HG02870 (cell line): Measurements from ENCODE around the gene DEFB114.
A peak's percentile ranks its signal among the peaks of the same experiment; 100 is the strongest.
"Not testable (repeated sequence)": the region's sequence is repeated elsewhere in the genome, so short reads cannot be mapped to it uniquely, and the experiment has no call there.

ENCODE experiments used
- ATAC-seq: cut with Tn5 transposase; IDR thresholded peaks from one replicate; pipeline ENCODE4 v1.9.1; 2021; ENCODE audit warnings: mild to moderate bottlenecking, moderate library complexity; ENCODE audit not compliant: unreplicated experiment

The DEFB114 gene

DNA sequence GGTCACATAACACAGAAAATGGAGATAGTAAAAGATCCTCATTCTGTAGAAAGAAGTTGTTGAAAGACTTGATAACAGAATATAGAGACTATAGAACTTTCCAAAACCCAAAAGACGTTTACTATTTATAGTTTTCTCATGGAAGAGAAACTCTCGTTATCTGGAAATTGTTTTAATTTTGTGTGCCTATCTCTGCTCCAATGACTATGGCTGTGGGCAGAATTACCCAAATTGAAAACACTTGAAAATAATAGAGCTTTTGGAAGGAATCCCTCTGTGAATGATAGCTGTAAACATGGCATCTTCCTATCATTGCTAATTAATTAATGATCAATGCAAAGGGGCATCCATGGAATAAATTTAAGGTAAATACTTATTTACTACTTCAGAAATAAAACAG lies at the start of gene DEFB114:
Gene DEFB114, minus strand, starts transcription at position 101 of the 400 bp plus-strand sequence. Its CDS starts 59 bp downstream, at position 42.
- no peak for ATAC-seq

DNA sequence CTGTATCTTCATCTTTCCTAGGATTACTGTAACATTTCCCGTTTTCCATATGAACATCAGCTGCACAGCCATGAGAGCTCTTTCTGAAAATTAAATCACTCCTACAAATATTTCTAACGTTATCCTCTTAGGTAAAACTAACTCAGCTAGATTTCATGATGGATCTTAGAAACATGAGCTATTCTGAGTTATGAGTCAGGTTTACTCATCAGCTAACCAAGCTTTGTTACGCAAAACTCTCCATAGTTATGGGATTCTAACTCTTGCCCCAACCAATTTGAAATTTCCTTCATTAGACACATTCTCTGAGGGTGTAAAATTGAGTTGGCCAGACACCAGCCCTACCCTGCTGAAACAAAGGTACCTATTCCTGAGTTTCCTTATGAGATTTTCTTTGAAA lies 43.9 kb upstream of the DEFB114 start:
- ATAC-seq, result no peak

- no peak for ATAC-seq
These were observed 39.2 kb upstream of the DEFB114 start for GRCh38 chr6:50003139-50003538.

GRCh38 chr6:49995278-49995677 lies 31.3 kb upstream of the DEFB114 start:
- ATAC-seq, result no peak

GRCh38 chr6:49988900-49989299 lies 24.9 kb upstream of the DEFB114 start:
- no peak for ATAC-seq

- no peak for ATAC-seq
These were observed 23.8 kb upstream of the DEFB114 start for GRCh38 chr6:49987749-49988148.

DNA sequence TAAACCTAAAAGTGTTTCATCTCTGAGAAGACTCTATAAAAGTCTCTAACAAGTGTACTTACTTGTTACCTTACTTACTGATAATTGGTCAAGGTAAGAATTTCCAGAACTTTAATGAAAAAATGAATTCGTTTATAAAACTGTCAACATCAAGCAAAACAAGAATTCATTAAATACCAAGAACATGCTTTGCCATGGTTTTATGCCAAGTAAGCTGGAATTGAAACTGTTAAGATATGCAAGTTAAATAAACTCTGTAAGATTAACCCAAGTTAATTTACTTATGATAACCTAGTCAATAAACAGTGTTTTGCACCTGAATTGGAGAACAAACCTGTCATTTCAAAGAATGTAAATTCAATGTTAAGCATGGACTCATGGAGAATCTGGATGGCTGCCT lies 22.6 kb upstream of the DEFB114 start:
- ATAC-seq, result no peak

DNA sequence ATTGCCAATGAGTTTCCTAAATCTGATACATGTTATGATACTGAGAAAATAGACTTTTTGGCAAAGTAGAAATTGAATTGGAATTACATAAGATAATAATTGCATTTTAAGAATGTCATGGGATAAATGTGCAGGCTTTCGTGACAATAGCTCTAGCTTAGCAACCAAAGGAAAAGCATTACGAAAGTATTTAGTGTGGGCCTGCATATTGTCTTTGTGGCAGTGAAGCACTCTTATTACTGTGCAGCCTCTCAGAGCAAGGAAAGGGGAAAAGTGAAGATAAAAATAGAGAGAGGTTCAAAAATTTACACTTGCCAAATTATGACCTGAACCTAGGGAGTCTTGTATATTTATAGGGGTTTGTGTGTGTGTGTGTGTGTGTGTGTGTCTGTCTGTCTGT lies 18.1 kb upstream of the DEFB114 start:
- no peak for ATAC-seq

DNA sequence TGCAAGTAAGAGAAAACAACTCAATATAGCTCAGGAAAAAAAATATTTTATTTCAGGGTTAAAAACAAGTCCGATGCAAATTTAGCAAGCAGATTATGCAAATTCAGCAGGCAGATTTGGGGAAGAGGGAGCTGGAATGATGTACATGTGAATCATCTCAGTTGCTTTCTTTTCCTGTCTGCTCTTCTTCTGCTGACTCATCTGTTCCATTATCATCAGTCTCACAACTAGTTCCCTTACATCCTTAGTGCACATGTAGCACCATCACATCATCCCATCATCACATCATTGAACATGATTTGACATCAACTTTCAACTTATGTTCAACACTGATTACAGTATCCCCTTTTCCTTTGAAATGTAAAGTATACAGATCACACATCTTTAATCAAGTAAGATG lies 16.9 kb upstream of the DEFB114 start:
- ATAC-seq, result peak; percentile 72

DNA sequence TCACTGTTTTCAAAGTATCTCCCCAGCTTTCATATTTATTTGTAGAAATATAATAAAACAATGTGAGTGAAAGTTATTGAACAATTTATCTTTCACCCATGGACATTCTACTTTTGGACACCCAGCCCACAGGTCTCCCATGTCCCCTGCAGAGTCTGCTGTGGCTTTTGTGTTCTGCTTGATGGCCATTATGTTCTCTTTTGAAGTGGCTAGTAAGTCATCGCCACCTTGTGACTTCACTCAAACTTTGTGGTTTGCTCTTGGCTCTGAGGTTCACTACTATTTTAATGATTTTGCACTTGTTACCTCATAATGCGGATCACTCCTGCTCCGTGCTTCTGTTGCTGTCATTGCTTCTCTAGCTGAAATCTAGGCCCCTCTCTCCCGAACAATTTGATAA lies 15.6 kb upstream of the DEFB114 start:
- ATAC-seq, result peak; percentile 50

GRCh38 chr6:49978332-49979226 lies 14.6 kb upstream of the DEFB114 start:
- ATAC-seq, result peak; percentile 30

- no peak for ATAC-seq
These were observed 5.6 kb upstream of the DEFB114 start, which contains the start of gene DEFB113 for GRCh38 chr6:49969605-49970004. Gene DEFB113, minus strand, starts transcription at chr6:49969625. Its CDS starts 0 bp downstream, at chr6:49969625.

DNA sequence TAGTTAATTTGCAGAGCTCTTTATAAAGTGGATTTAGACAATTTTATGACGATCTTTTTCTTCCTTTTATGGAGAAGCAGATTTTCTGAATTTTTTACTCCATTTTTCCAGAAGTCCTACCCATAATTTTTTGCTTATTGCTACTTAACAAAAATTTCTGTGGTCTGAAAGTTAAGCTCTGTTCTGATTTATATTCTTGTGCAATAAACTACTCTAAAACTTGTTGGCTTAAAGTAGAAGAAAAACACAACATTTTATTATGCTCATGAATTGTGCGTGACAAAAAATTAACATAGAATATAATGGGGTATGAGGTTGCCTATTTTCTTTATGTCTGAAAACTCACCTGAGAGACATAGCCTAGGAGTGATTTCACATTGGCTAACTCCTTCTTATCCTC lies 2.9 kb upstream of the DEFB114 start:
- ATAC-seq, result no peak

DNA sequence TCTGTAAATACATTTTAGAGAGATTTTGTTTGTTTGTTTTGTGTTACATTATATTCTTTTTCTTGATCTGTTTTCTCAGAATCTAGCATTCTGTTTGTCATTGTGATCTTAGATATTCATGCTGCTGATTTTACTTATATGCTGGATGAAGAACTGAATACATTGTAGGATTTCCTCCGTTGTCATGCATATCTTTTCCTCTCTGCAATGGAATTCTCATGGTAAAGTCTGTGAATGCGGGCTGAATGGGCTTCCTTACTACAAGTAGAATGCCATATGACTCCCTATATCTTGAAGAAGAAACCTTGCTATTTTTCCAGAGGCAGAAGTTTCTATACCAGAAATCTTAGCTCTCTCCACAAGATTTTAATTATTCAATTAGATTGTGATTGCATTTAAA lies 2.4 kb upstream of the DEFB114 start:
- no peak for ATAC-seq

DNA sequence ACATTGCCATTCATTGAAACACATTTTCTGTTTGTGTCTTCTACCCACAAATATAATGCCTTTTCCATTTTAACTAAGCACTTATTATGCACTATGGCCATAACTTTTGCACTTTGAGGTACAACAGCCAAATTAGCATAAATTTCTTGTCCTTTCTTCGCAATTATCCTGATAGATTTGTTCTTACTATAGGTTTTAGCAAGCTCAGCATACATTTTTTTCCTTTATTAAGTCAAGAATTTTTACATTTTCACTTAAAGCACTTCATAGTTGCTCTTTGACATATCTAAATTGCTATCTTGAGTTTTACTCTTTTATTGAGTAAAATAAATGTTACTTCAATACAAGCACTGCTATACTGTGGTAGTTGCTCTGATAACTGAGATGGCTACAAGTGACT lies 5.8 kb downstream of the DEFB114 start:
- ATAC-seq, result no peak

DNA sequence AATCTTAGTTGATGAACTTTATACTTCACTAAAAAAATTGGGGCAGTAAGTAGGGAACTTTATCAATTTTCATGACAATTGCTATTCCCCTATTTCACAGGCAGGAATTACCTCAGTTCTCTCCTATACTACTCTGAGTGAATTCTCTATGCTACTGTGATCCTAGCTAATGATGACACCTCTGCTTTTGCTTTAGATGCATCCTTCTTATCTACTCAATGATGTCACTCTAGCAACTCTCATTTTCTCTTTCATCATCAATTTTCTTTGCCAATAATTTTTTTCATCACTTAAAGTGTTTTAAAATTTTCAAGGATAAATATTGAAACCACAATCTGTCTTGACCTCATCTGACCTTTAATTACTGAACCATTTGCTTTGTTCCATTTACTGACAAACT lies 8.1 kb downstream of the DEFB114 start:
- ATAC-seq, result no peak

- ATAC-seq, result no peak
These were observed 12.0 kb downstream of the DEFB114 start for GRCh38 chr6:49951926-49952325.

GRCh38 chr6:49950415-49950751 lies 13.6 kb downstream of the DEFB114 start:
- ATAC-seq, result no peak

GRCh38 chr6:49949062-49949461 lies 14.9 kb downstream of the DEFB114 start:
- ATAC-seq, result no peak

DNA sequence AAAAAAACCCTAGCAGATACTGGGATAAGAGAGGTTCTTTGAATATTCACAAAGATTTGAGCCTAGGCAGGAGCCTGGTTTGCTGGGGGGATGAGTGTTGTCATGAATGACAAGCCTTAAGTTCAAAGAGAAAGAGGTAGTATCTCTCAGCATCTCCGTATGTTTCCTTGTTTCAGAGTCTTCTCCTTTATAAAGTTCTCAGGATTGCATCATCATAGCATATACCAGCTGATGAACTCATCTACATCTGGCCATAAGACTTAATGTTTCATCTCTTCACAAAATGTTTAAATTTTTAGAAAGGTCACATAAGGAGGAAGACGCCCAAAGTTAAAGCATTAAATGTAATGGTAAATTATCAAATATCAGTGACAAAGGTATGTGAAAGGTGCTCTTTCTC lies 17.1 kb downstream of the DEFB114 start:
- no peak for ATAC-seq

DNA sequence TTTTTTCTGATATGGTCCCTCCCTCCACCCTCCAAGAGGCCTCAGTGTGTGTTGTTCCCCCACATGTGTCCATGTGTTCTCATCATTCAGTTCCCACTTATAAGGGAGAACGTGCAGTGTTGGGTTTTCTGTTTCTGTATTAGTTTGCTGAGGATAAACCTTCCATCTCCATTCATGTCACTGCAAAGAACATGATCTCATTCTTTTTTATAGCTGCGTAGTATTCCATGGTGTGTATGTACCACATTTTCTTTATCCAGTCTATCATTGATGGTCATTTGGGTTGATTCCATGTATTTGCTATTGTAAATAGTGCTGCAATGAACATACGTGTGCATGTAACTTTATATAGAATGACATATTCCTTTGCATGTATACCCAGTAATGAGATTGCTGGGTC lies 19.9 kb downstream of the DEFB114 start:
- ATAC-seq, result not testable (repeated sequence)

- ATAC-seq, result no peak
These were observed 23.9 kb downstream of the DEFB114 start for GRCh38 chr6:49939993-49940498.

- ATAC-seq, result no peak
These were observed 26.2 kb downstream of the DEFB114 start for GRCh38 chr6:49937811-49938210.
